ENCODE measurements around the gene MSH6.

- peak; percentile 93 for TF ChIP-seq CTCF (IDR thresholded peaks at IDR 0.05; ENCODE audit: insufficient read depth, low read length)
- TF ChIP-seq POLR2AphosphoS5 (IDR thresholded peaks at IDR 0.05; ENCODE audit: low read depth): no peak
These were observed 14.9 kb upstream of the MSH6 start for GRCh38 chr2:47767880-47768609.

Measured in HL-60 (cell line).